ENCODE results near the gene TAMM41. TPM values are rescaled to one million over a fixed set of nuclear protein-coding genes. Genes with fewer than 3 reads are reported as not detected.

Gene TAMM41
- total RNA-seq, 4 donors from 2014 or later, result 3.6 to 26.8 (median 6.5) TPM

DNA sequence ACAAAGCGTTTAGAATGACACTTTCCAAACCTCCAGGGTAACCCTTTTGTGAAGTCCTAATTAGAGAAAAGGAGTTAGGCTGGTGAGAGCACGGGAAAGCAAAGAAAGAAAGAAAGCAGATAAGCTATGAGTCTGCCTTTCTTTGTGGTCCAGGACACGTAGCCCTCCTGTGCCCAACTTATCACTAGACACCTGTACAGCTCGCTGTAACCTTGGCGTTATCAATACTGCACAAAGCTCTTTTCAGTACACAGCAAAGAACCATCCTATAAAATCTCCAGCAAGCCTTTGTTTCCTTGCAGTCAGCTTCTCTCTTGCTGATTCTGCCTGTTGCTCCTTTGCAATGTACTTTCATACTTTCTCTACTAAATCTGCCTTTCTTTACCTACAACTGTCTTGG is 6.8 kb upstream of the TAMM41 start:
- Histone ChIP-seq H3K4me3 (no peak overlapping the region), H3K4me1 (no peaks in the 10 kb centered on the region), H3K27ac (no peak overlapping the region), H3K36me3 (no peaks in the 10 kb centered on the region), H3K27me3 (peaks cover 22% of the 10 kb centered on the region), H3K9me3 (no peaks in the 10 kb centered on the region)
- TF ChIP-seq POLR2AphosphoS5 (IDR thresholded peaks at IDR 0.05) (no peak), EP300 (IDR thresholded peaks at IDR 0.05) (no peak), POLR2A (IDR thresholded peaks at IDR 0.05) (no peak)
- TF ChIP-seq, protein P1, sequence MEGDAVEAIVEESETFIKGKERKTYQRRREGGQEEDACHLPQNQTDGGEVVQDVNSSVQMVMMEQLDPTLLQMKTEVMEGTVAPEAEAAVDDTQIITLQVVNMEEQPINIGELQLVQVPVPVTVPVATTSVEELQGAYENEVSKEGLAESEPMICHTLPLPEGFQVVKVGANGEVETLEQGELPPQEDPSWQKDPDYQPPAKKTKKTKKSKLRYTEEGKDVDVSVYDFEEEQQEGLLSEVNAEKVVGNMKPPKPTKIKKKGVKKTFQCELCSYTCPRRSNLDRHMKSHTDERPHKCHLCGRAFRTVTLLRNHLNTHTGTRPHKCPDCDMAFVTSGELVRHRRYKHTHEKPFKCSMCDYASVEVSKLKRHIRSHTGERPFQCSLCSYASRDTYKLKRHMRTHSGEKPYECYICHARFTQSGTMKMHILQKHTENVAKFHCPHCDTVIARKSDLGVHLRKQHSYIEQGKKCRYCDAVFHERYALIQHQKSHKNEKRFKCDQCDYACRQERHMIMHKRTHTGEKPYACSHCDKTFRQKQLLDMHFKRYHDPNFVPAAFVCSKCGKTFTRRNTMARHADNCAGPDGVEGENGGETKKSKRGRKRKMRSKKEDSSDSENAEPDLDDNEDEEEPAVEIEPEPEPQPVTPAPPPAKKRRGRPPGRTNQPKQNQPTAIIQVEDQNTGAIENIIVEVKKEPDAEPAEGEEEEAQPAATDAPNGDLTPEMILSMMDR (IDR thresholded peaks at IDR 0.05), result no peak
- no peak for ATAC-seq
- 61 to 70% methylated on average over 5 of the region's 5 CpGs for WGBS, 2 donors (ENCODE audit: low coverage in 1 of 2)

DNA sequence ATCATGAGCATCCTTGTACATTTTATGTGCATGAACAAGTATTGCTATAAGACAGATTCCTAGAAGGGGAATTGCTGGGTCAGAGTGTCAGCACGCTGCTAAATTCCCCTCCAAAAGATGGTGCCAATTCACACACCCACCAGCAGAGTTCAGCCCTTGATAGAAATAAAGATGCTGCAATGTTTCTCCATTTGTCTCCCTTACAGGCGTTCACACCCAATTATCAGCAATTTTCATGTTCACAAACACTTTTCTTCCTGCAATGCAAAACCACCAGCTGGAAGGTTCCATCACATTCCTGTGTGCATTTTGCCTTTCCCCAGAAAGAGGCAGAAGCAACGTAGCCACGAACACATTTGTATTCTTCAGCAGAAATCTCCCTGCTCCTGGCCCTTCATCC is 3.3 kb upstream of the TAMM41 start:
- 31 to 63% methylated on average over 4 of the region's 4 CpGs for WGBS, 2 donors (ENCODE audit: low coverage in 1 of 2)
- Histone ChIP-seq H3K4me1 (peaks cover 0 to 19% (median 4%) of the 10 kb centered on the region in 3 donors), H3K4me3 (no peak overlapping the region), H3K27me3 (peaks cover 6% of the 10 kb centered on the region), H3K9me3 (no peaks in the 10 kb centered on the region), H3K36me3 (no peaks in the 10 kb centered on the region), H3K27ac (no peak overlapping the region)
- no peak for ATAC-seq
- TF ChIP-seq POLR2A (IDR thresholded peaks at IDR 0.05) (no peak), EP300 (IDR thresholded peaks at IDR 0.05) (no peak), POLR2AphosphoS5 (IDR thresholded peaks at IDR 0.05) (no peak)
- TF ChIP-seq, protein P1 (IDR thresholded peaks at IDR 0.05), result no peak

DNA sequence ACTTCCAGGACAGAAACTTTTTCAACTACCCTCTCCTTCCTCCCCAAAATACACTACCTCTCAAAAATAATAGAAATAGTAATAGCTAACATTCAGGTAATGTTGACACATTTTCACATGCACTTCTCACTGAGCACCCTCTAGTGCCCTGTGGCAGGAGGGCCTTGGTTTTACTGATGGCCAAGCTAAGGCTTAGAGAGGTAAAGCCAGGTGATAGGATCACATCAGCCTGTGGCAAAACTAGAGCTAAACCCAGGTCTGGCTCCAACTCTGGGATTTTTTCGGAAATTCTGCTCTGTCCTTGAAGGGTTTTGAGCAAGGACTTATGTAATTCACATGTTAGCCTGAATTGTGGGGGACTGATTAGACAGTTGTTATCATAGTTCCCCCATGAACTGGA is 922 bp upstream of the TAMM41 start:
- Histone ChIP-seq H3K9me3 (no peaks in the 10 kb centered on the region), H3K4me3 (no peak overlapping the region), H3K27me3 (no peaks in the 10 kb centered on the region), H3K36me3 (peaks cover 0 to 19% of the 10 kb centered on the region in 2 donors), H3K27ac (peak overlapping the region; percentile 47 to 92 (median 85)), H3K4me1 (peaks cover 0 to 32% (median 6%) of the 10 kb centered on the region in 3 donors)
- TF ChIP-seq, protein P1 (IDR thresholded peaks at IDR 0.05), result no peak
- TF ChIP-seq POLR2AphosphoS5 (IDR thresholded peaks at IDR 0.05), result no peak
- no peak for TF ChIP-seq POLR2A (IDR thresholded peaks at IDR 0.05)
- no peak for TF ChIP-seq EP300 (IDR thresholded peaks at IDR 0.05)
- no peak for ATAC-seq
- 100% methylated on average over 1 of the region's 1 CpG; no CpG with 5 or more reads in 1 of the 2 donors for WGBS, 2 donors (ENCODE audit: low coverage in 1 of 2)

DNA sequence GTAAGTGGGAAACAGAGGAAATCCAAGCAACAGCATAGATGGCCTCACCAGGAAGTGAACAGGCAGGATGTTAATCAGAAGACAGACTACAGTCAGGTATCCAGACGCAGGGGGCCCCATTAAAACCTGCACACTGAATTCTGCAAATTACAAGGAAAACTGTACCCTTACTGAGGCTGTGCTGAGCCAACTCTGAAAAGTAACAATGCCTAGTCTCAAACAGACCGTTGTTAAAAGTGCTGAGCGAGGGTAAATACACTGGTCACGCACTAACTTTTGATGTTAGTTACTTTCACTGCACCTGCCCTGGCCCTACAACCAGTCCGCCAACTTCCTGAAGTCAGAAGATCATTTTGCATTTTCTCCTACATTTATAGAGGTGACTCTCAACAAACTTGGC is 1.0 kb downstream of the TAMM41 start:
- no peak for TF ChIP-seq POLR2AphosphoS5 (IDR thresholded peaks at IDR 0.05)
- TF ChIP-seq, protein P1 (IDR thresholded peaks at IDR 0.05), result no peak
- no peak for TF ChIP-seq EP300 (IDR thresholded peaks at IDR 0.05)
- no peak for TF ChIP-seq POLR2A (IDR thresholded peaks at IDR 0.05)
- H3K27ac ChIP-seq, result peak overlapping the region in 2 of 4 donors; percentile 88 to 92
- H3K36me3 ChIP-seq, result peaks cover 0 to 36% of the 10 kb centered on the region in 2 donors
- H3K4me3 ChIP-seq, result peak overlapping the region; percentile 56 to 71
- H3K9me3 ChIP-seq, result no peaks in the 10 kb centered on the region
- ATAC-seq, result no peak
- 33 to 36% methylated on average over 5 of the region's 5 CpGs for WGBS, 2 donors (ENCODE audit: low coverage in 1 of 2)
- no peaks in the 10 kb centered on the region for H3K27me3 ChIP-seq
- peaks cover 0 to 32% (median 6%) of the 10 kb centered on the region in 3 donors for H3K4me1 ChIP-seq

DNA sequence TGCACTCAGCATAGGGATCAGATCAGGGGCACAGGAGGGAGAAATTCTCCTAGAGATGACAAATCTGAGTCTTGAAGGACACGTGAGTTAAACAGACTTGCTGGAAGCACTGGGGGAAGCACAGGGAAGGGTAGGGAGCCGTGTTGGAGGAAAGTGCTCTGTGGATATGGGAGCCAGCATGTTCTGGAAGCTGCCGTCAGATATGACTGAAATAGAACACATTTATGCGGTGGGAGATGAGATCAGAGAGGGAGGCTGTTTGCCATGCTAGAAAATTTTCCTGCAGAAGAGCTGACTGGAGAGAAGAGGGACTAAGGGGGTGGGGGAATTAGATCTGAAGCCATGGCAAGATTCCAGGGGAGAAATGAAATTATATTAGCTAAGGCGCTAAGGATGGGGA is 1.8 kb downstream of the TAMM41 start:
- Histone ChIP-seq H3K27ac (no peak overlapping the region), H3K4me3 (no peak overlapping the region), H3K27me3 (no peaks in the 10 kb centered on the region), H3K9me3 (no peaks in the 10 kb centered on the region), H3K4me1 (peaks cover 0 to 32% (median 6%) of the 10 kb centered on the region in 3 donors), H3K36me3 (peaks cover 0 to 43% of the 10 kb centered on the region in 2 donors)
- TF ChIP-seq POLR2A (IDR thresholded peaks at IDR 0.05) (no peak), EP300 (IDR thresholded peaks at IDR 0.05) (no peak), POLR2AphosphoS5 (IDR thresholded peaks at IDR 0.05) (no peak)
- TF ChIP-seq, protein P1 (IDR thresholded peaks at IDR 0.05), result no peak
- no peak for ATAC-seq
- WGBS, 2 donors (ENCODE audit: low coverage in 1 of 2), result 43 to 48% methylated on average over 5 of the region's 5 CpGs

All from gastroesophageal sphincter (tissue), 4 donors.